PC-3 (cell line): ENCODE measurements around the gene SYT7. TPM values are rescaled to one million over a fixed set of nuclear protein-coding genes. Genes with fewer than 3 reads are reported as not detected.

Experiments
- ATAC-seq: fragments of 200-7000 bp; cut with Tn5 transposase; 2 replicates; pipeline ENCODE4 v1.9.1; 2020; ENCODE audit warnings: mild to moderate bottlenecking, moderate library complexity
- BruUV-seq: library from RNA; stranded (reverse); fragments of 400-500 nt; replicated peaks from 2 replicates; lab custom pipeline; 2021; lab: Mats Ljungman, UMichigan
- CTCF ChIA-PET: fragments of 300-600 bp; sonication (Branson Sonifier 250); formaldehyde crosslinking; loops from one replicate; lab custom pipeline; 2022; ENCODE audit warnings: antibody characterized with exemption; lab: Charles Lee
- POLR2A ChIA-PET: fragments of 300-600 bp; sonication (Branson Sonifier 250); formaldehyde crosslinking; loops from one replicate; lab custom pipeline; 2022; ENCODE audit warnings: antibody characterized with exemption; ENCODE audit not compliant: unreplicated experiment; lab: Charles Lee
- DNase-seq: peaks from one replicate; pipeline ENCODE4 v3.0.0-alpha.2; 2015
- H2AFZ ChIP-seq: fragments of 300-600 bp; sonication (generic); 2 replicates; pipeline ENCODE4 v1.6.0; 2016; ENCODE audit warnings: antibody characterized with exemption, low read length
- H3F3A ChIP-seq: fragments of 300-600 bp; sonication (generic); one replicate; pipeline ENCODE4 v1.6.0; 2017; ENCODE audit warnings: antibody characterized with exemption, low read length, control low read depth, mild to moderate bottlenecking; ENCODE audit not compliant: unreplicated experiment
- H3K27ac ChIP-seq: fragments of 300-600 bp; sonication (generic); 2 replicates; pipeline ENCODE4 v1.5.1; 2016; ENCODE audit warnings: mild to moderate bottlenecking, low read length
- H3K27me3 ChIP-seq: fragments of 300-600 bp; sonication (generic); 2 replicates; pipeline ENCODE4 v1.6.1; 2016; ENCODE audit warnings: low read length, mixed read lengths
- H3K36me3 ChIP-seq: fragments of 300-600 bp; sonication (generic); 2 replicates; pipeline ENCODE4 v1.6.1; 2016; ENCODE audit warnings: low read depth, mixed run types, low read length, mixed read lengths
- H3K4me1 ChIP-seq: fragments of 300-600 bp; sonication (generic); 2 replicates; pipeline ENCODE4 v1.5.1; 2016; ENCODE audit warnings: low read length; ENCODE audit not compliant: insufficient read depth
- H3K4me2 ChIP-seq: fragments of 300-600 bp; sonication (generic); 2 replicates; pipeline ENCODE4 v1.6.0; 2016; ENCODE audit warnings: low read length
- H3K4me3 ChIP-seq: fragments of 300-600 bp; sonication (generic); 2 replicates; pipeline ENCODE4 v1.5.1; 2016; ENCODE audit warnings: mild to moderate bottlenecking, low read length, mixed read lengths
- H3K79me2 ChIP-seq: fragments of 300-600 bp; sonication (generic); 2 replicates; pipeline ENCODE4 v1.6.1; 2017; ENCODE audit warnings: low read length, mixed read lengths
- H3K9ac ChIP-seq: fragments of 300-600 bp; sonication (generic); 2 replicates; pipeline ENCODE4 v1.6.0; 2016; ENCODE audit warnings: mild to moderate bottlenecking, low read length
- H3K9me2 ChIP-seq: fragments of 300-600 bp; sonication (generic); replicated peaks from 2 replicates; pipeline ENCODE4 v1.6.1; 2016; ENCODE audit warnings: mixed run types, low read length, mixed read lengths
- H3K9me3 ChIP-seq: fragments of 300-600 bp; sonication (generic); 2 replicates; pipeline ENCODE4 v1.6.1; 2016; ENCODE audit warnings: low read length, mixed read lengths
- H4K20me1 ChIP-seq: fragments of 300-600 bp; sonication (generic); 2 replicates; pipeline ENCODE4 v1.6.1; 2016; ENCODE audit warnings: low read length, mixed read lengths
- EZH2 ChIP-seq: fragments of 300-600 bp; sonication (generic); IDR thresholded peaks from one replicate; pipeline ENCODE4 v1.6.1; 2017; ENCODE audit warnings: antibody characterized with exemption, mild to moderate bottlenecking, low read length; ENCODE audit not compliant: unreplicated experiment
- EZH2phosphoT487 ChIP-seq: fragments of 300-600 bp; sonication (generic); IDR thresholded peaks from 2 replicates; pipeline ENCODE4 v1.6.1; 2018; ENCODE audit warnings: mild to moderate bottlenecking, antibody characterized with exemption, low read length, borderline replicate concordance
- intact Hi-C: fragments of 100-400 bp; cut with micrococcal nuclease; formaldehyde crosslinking; loops from 2 replicates; pipeline ENCODE4 v1.9.0; 2023
- total RNA-seq: library from RNA; depleted of rRNA; stranded (reverse); fragments of >200 nt; gene quantifications from 2 replicates; pipeline ENCODE4 v1.2.3, GENCODE V29; 2014
- TF ChIP-seq, protein P1 (sequence below): fragments of 300-600 bp; sonication (generic); conservative IDR thresholded peaks from 2 replicates; pipeline ENCODE4 v1.5.1; 2017; ENCODE audit warnings: antibody characterized with exemption, low read depth, mild to moderate bottlenecking, low read length

The SYT7 gene
- total RNA-seq, 1 experiment from 2014 or later, result 23.2 TPM

DNA sequence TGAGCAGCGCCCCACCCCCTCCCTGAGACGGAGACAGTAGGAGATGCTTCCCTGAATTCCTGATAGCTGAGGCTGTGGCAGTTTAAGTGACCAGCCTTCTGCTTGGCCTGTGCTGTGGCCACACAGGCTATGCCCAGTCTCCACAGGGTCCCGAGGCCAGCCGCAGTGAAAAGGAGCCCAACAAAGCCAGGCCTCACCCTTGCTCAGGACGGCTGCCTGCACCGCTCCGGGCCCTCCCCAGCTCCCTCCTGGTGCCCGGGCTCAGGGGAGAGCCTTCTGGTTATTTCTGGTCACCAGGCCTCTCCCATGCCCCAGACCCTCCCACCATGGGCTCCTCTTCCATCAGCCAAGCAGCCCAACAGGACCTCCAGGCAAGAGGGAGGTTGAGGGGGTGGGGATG, 43.5 kb downstream of the SYT7 start:
- no peak overlapping the region for H3K9ac ChIP-seq
- BruUV-seq, result no TSS peak
- H3K4me2 ChIP-seq, result no peak overlapping the region
- H3K9me2 ChIP-seq, result no peaks in the 10 kb centered on the region
- no peaks in the 10 kb centered on the region for H3K36me3 ChIP-seq
- peaks cover 24% of the 10 kb centered on the region for H3K4me1 ChIP-seq
- H3K4me3 ChIP-seq, result no peak overlapping the region
- TF ChIP-seq EZH2, result no peak
- TF ChIP-seq EZH2phosphoT487, result no peak
- TF ChIP-seq, protein P1, sequence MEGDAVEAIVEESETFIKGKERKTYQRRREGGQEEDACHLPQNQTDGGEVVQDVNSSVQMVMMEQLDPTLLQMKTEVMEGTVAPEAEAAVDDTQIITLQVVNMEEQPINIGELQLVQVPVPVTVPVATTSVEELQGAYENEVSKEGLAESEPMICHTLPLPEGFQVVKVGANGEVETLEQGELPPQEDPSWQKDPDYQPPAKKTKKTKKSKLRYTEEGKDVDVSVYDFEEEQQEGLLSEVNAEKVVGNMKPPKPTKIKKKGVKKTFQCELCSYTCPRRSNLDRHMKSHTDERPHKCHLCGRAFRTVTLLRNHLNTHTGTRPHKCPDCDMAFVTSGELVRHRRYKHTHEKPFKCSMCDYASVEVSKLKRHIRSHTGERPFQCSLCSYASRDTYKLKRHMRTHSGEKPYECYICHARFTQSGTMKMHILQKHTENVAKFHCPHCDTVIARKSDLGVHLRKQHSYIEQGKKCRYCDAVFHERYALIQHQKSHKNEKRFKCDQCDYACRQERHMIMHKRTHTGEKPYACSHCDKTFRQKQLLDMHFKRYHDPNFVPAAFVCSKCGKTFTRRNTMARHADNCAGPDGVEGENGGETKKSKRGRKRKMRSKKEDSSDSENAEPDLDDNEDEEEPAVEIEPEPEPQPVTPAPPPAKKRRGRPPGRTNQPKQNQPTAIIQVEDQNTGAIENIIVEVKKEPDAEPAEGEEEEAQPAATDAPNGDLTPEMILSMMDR, result no peak
- ChIA-PET POLR2A (no interaction called here), CTCF (interaction anchor here (0.6 kb wide), 1 partner anchor 591 kb away, joined by 3 read pairs; no protein-coding TSS in a partner anchor)
- no peaks in the 10 kb centered on the region for H3F3A ChIP-seq
- intact Hi-C loops, result no loop called here
- DNase-seq, result no peak
- H3K27me3 ChIP-seq, result no peaks in the 10 kb centered on the region
- H2AFZ ChIP-seq, result no peak overlapping the region
- ATAC-seq, result no peak
- H3K79me2 ChIP-seq, result no peaks in the 10 kb centered on the region
- H4K20me1 ChIP-seq, result no peaks in the 10 kb centered on the region
- no peaks in the 10 kb centered on the region for H3K9me3 ChIP-seq
- no peak overlapping the region for H3K27ac ChIP-seq

DNA sequence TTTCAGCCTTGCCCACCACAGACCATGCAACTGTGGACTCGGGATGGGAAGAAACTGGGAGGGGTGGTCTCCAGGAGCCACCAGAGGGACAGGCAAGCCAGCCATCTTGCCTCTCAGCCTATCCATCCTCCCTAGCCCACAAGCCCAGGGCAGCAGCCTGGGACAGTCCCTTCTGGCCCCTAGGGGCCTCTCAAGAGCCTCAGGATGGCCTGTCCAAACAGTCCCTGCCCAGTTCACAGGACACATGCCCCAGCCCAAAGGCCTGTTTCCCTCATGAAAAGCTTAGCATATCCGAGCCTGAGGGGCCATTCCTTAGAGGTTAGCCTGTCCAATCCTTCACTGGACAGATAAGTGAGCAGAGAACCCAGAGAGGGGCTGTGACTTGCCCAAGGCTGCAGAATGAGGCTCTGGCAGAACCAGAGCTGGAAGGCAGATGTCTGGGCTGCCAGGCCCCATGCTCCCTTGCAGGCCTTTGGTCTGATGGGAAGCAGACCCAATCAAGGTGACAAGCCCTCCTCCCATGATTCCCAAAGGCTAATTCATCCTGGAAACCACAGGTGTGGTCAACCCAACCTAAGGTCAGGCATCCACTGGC, 44.1 kb downstream of the SYT7 start:
- Histone ChIP-seq H3K27me3 (no peaks in the 10 kb centered on the region), H3K9ac (no peak overlapping the region), H3K27ac (no peak overlapping the region), H3K9me3 (no peaks in the 10 kb centered on the region), H3K4me2 (no peak overlapping the region), H3K4me1 (peaks cover 21% of the 10 kb centered on the region), H3K4me3 (no peak overlapping the region), H3F3A (no peaks in the 10 kb centered on the region), H3K79me2 (no peaks in the 10 kb centered on the region), H4K20me1 (no peaks in the 10 kb centered on the region), H2AFZ (no peak overlapping the region), H3K9me2 (no peaks in the 10 kb centered on the region), H3K36me3 (no peaks in the 10 kb centered on the region)
- no peak for DNase-seq
- ChIA-PET CTCF (no interaction called here), POLR2A (no interaction called here)
- TF ChIP-seq EZH2phosphoT487 (no peak), EZH2 (no peak)
- TF ChIP-seq, protein P1, result peak; percentile 18; the same call in 1 of the 2 replicates
- ATAC-seq, result 0 out of 2 replicates have a peak, but pooled peaks have one; percentile 16
- intact Hi-C loops, result no loop called here
- no TSS peak for BruUV-seq

DNA sequence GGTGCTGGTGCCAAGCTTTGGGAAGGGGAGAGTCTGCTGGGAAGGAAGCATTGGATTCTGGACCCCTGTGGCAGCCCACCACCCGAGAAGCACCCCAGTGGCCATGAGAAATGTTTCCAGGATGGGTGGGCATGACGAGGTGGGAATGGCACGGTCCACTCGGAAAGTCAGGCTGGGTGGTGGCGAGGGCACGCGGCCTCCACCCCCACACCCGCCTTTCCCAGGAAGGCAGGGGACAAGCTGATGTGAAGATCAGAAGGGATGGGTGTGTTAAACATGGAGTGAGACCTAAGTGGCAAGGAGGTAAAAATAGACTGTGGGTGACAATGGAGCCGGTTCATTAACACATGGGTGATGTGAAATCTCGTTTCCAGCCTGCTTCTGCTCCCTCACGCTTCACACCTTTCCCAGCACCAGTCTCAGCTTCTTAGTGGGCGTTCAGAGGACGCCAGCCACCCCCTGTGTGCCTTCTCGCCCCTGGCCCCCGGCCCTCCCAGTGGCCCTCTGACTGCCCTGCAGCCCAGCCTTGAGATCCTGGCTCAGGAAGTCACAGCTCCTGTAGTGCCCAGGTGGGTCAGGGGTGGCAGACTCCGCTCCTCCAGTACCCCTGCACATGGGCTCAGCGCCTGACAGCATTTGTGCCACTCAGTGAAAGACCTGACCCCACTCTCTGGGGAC, 44.7 kb downstream of the SYT7 start:
- Histone ChIP-seq H3K4me3 (no peak overlapping the region), H3K27ac (no peak overlapping the region), H2AFZ (no peak overlapping the region), H3K36me3 (no peaks in the 10 kb centered on the region), H3K4me1 (peaks cover 14% of the 10 kb centered on the region), H3F3A (no peaks in the 10 kb centered on the region), H3K9me3 (no peaks in the 10 kb centered on the region), H3K79me2 (no peaks in the 10 kb centered on the region), H4K20me1 (no peaks in the 10 kb centered on the region), H3K9me2 (no peaks in the 10 kb centered on the region), H3K9ac (no peak overlapping the region), H3K4me2 (no peak overlapping the region), H3K27me3 (no peaks in the 10 kb centered on the region)
- CTCF ChIA-PET, result no interaction called here
- POLR2A ChIA-PET, result no interaction called here
- intact Hi-C loops, result no loop called here
- BruUV-seq, result no TSS peak
- DNase-seq, result no peak
- ATAC-seq, result no peak
- TF ChIP-seq EZH2phosphoT487, result no peak
- no peak for TF ChIP-seq EZH2
- TF ChIP-seq, protein P1, result no peak
